GM21390 (cell line): ENCODE results near the gene JMJD8.

ENCODE experiments used
- ATAC-seq: cut with Tn5 transposase; IDR thresholded peaks from one replicate; pipeline ENCODE4 v1.9.1; 2021; ENCODE audit not compliant: unreplicated experiment

JMJD8 gene

DNA sequence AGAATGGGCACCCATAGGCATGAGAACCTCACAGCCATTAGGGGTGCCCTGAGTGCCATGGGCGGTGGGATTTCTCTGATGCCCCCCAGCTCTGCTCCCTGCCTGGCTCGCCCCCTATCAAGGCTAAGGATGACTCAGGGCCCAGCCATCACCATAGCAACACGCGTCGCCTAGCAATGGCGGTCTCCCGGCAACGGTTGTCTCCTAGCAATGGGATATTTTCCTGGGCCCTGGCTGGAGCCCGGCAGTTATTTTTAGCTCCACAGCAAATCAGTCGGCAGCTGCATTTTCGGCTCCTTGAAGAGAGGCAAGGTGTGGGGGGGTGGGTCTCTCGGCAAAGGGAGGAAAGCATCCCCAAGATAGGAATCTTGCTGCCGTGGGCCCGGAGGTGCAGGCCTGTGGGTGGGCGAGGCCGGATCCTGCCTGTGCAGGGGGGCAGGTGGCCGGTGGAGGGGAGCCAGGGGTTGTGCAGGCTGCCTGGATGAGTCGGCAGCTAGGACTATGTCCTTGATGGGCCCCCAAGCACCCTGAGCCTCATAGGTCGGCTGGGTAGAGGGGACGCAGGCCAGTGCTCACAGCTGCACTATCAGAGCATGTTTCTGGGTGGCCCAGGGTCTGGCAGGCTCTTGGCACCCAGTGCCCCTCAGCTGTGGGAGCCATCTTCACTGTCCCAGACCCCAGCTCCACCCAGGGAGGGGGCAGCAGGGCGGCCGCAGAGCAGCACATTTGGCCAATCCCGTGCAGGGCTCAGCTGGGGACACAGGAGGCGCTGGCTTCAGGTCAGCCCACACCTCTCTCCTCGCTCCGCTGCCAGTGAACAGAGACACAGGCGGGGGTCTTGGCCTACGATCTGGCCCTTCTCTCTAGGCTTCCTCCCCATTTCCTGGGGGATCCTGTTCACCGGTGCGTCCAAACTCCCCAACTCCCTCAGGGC lies 25.7 kb upstream of the JMJD8 start:
- ATAC-seq: no peak

DNA sequence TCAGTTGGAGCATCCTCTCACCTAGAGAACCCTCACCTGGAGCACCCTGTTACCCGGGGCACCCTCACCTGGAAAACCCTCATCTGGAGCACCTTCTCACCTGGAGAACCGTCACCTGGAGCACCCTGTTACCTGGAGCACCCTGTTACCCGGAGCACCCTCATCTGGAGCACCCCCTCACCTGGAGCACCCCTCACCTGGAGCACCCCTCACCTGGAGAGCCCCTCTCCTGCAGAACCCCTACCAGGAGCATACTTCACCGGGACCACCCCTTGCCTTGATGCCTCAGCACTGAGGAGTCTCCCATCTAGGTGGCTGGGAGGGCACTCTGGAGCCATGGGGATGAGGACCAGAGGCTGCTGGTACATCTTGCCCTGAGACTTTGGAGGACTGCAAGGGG lies 24.8 kb upstream of the JMJD8 start:
- ATAC-seq: no peak

DNA sequence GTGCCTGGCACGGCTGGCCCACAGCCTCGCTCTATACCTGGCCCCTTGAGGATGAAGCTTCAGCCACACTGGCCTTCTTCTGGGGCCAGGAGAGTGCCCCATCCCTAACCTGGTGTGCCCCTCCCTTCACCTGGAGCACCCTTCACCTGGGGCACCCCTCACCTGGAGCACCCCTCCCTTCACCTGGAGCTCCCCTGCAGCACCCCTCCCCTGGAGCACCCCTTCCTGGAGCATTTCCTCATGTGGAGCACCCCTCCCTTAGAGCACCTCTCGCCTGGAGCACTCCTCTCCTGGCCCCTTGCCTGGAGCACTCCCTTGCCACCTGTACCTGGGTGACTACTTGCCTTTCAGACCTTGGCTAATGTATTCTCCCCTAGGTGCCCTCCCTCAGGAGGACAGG lies 23.9 kb upstream of the JMJD8 start:
- ATAC-seq: no peak

DNA sequence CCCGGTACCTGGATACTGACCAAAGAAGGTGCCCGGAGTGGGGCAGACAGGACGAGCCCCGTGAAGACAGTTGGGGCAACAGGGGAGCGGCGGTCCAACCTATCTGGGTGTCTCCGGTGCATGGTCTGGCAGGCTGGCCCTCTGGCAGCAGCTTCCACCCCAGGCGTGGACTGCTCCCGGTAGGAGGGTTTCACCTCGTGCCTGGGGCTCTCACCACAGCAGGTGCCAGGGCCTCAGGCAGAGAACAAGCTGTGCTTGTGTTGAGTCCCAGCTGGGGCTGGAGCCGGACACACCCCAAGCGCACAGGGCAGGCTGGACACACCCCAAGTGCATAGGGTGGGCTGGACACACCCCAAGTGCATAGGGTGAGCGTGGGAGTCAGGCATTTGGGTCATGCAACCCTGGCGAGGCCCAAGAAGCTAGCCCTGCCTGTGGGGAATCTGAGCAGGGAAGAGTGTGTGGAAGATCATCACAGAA lies 23.0 kb upstream of the JMJD8 start:
- no peak for ATAC-seq

DNA sequence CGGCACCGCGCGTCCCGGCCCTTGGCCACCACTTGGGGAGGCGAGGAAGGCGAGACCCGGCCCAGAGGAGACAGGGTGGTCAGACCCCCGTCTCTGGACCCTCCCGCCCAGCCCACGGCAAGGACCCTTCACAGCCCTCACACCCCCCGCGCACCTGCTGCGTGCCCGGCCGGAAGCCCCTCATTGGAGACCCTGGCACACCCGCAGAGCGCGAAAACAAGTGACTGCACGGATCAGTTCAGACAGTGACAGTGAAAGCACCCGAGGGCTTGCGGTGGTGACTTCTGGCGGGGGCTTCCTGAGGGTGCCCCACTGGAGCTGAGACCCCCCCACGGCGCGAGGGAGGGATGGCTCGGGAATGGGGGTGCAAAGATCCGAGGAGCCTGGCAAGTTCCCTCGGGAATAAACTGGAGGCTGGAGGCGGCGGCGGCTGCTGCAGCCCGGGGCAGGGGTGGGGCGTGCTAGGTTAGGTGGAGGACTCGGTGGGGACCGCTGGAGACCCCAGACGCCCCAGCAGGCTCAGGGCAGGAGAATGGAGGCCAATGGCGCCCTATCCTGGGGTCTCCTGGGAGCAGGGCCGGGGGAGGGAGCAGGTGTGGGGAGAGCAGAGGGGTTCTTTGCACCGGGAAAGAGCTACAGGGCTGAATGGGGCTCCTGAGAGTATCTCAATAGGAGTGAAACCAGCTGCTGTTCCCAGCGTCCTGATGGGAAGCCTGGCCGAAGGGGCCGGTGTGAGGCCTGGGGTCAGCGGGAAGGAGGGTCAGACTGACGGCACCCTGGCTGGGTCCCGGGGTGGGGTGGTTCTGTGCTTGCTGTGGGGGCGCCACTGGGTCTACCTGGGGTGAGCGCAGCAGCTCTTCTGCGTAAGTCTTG lies 22.3 kb upstream of the JMJD8 start:
- ATAC-seq: no peak

DNA sequence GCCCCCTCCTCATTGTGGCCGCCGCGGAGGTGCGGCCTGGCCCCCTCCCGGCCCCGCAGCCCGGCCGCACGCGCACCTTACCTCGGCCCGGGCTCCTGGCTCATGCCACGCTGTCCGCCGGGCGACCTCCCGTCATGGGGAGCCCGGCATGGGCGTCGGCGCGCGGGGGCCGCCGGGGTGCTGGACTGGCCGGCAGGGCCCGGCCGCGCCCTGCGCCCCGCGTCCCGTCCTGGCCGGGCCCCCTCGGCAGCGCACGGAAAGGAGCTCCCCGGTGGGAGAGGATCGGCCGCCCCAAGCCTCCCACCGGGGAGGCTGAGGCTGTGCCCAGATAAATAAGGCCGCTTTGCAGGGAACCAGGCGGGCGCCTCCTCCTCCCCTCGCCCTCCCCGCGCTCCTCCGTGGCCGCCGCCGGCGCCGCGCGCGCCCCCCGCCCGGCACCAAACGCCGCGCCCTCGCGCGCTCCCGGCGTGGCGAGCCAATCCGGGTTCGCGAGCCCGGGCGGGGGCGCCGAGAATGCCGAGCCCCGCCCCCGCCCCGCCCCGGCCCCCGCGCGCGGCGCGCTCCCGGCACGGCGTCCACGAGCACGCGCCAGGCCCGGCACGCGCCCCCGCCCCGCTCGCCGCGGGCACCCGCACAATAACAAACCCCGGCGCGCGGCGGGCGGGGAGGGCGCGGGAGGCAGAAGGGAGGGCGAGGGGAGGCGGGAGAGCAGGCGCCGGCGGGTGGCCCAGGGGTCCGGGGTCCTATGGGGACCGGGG lies 21.5 kb upstream of the JMJD8 start, which contains the start of gene FBXL16:
Gene FBXL16, minus strand, starts transcription at position 371 of the 758 bp plus-strand sequence. CDS start 8,396 bp downstream, outside the sequence.
- no peak for ATAC-seq

DNA sequence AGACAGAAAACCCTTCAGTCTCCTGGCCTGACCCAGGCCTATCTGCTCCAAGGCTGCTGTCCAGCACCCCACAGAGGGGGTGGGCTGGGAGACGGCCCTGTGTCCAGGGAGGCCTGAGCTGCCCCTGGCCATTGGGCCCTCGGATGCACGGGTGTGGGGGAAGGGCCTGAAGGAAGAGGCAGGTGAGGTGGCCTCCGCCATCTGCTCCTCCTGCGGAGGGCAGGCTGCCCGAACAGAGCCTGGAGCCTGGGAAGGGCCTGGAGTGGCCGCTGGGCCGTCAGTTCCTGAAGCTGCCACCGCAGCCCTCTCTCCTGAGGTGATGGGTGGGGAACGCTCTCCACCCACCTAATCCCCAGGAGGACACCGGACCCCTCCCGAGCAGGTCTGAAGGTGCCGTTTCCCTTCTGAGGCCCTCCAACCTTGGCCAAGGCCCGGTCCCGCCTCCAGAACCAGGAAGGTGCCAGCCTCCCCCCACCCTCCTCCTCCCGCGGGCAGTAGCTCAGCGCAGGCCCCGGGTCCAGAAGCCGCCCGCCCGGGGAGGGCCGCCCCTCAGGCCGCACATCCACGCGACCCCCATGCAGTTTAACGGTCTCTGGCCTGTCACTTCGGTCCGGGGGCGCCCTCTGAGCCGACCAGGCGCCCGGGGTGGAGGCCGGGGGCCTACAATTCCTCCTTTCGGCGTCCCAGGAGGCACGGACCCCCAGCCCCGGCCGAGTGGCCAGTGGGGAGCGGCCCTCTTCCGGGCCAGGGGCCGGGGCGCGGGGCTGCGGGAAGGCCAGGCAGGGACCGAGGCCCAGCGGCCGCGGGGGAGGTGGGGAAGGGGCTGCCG lies 20.6 kb upstream of the JMJD8 start:
- no peak for ATAC-seq

DNA sequence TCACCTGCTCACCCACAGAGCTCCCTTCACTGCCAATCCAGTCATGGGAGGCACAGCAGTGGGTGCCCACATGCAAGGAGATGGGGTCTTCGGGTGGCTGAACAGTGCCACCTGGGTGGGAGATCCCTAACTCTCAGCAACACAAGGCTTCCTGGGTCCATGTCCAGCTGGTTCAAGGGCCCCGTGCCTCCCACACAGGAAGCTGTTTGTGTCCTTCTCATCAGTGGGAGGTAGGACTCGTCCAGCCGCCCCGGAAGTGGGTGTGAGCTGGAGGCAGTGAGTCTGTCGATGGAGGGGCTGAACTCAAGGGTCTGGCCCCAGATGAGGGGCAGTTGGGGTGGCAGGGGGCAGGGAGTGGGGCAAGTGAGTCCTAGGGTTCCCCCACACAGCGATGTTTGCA lies 19.9 kb upstream of the JMJD8 start:
- ATAC-seq: no peak

DNA sequence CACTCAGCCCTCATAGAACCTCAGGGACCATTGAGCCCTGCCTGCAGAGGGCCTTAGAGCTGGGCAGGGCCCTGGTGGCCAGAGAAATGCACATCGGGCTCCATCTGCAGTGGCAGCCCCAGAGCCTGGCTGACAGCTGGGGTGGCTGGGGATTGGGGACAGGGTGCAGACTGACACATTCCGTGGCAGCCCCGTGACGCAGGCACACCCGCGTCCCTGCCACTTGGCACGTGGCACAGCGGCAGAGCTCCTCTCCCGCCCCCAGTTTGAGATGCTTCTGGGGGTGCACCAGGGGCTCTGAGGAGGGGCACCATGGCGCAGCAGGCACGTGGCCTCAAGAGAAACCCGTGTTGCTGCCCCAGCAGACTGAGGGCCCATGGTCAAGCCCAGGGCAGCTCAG lies 19.3 kb upstream of the JMJD8 start:
- ATAC-seq: no peak

DNA sequence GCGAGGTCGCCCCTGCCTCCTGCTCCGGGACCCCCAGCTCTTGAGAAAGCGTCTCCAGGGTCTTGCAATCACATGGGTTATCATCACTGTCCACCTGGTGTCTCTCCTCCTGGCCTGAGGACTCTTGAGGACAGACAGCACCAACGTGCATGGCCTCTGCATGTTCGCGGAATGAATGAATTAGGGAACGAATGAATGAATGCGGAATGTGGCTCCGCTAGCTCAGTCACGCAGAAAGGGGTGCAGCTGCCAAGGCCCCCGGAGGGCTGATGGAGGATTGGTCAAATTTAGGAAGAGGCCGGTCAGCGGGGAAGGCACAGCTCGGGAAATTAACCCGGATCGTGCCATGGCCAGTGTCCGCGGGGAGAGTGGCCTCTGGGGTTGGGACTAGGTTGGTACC lies 18.2 kb upstream of the JMJD8 start:
- ATAC-seq: no peak

DNA sequence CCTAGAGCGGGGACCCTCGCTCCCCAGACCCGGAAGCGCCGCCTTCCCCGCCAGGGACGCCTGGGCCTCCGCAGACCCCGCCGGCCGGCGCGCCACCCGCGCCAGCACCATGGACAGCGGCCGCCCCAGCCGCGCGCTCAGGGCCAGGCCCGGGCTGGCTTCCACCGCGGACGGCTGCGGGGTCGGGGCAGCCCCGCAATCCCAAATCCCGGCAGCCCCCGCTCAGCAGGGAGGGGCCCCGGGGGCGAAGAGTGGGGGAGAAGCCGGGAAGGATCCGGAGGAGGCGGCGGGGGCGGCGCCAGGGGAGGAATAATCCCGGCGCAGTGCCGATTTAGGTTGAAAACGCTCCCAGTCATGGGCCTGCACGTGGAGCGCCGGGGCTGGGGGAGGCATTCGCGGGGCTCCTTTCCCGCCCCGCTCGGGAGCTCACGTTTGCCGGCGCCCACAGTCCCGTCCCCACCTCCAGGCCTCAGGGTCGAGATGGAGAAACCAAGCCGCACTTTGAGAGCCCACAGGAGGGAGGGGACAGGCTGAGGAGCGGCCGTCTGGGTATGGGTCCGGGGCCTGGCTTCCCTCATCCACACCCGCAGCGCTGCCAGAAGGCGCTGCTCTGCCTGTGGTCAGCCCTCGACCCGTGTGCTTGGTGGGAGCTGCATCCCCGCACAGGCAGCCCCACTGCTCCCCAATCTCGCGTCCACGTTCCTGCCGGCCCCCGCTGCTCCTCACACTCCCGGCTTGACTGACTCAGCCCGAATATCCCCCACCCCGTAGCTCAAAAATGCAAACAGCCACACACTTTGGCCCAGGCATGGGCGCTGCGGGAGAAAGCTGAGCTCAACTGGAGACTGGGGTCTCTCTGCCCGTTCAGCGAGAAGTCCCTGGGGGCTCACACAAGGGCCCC lies 16.8 kb upstream of the JMJD8 start:
- ATAC-seq: no peak

DNA sequence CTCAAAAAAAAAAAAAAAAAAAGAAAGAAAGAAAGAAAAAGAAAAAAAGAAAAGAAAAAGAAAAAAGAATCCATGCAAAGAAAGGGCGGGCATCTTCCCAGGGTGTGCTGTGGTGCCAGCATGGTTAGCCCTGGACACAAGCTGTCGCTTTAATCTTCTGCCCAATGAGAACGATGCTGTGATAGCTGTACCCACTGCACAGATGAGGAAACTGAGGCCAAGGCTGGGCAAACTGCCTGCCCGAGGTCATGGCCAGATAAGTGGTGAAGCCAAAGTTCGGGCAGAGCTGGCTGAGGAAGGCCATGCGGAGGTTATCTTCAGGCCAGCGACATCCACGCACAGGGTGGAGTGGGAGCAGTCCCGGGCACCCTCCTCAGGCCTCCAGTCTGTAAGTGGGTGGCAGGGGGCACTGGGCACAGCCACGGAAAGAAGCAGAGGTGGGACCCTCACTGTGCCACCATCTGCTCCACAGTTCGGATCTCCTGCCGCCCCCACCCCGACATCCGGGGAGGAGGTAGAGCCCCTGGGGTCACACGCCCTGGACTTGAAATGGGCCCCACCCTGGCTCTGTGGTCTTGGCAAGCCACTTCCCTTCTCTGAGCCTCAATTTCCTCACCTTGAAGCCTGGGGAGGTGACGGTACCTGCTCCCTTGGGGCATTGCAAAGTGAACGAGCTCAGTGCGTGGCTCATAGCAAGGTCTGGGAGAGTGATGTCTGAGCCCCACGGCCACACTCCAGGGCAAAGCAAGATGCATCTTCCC lies 15.0 kb upstream of the JMJD8 start:
- ATAC-seq: no peak

DNA sequence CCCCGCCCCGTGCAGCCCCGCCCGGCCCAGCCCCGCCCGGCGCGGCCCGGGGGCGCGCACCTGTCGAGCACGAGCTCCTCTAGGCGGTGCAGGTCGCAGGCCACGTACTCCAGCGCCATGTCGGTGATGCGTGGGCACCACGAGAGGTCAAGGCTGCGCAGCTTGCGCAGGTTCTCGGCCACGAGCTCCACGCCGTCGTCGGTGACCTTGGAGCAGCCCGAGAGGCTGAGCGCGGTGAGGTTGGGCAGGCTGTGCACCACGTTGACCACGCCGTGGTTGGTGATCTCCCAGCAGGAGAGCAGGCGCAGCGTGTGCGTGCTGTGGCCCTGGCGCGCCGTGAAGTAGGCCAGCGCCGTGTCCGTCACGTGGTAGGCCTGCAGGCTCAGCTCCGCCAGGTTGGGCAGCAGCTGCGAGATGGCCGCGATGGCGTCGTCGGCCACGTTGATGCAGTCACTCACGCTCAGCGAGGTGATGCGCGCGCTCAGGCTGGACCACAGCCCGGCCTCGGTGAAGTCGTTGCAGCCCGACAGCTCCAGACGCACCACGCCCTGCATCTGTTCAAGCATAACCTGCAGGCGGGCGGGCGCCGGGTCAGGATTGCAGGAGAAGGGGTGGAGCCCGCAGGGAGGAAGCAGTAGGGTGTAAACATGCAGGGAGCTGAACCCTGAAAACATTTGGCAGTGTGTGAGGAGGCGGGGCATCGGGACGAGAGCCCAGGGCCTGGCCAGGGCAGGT lies 11.4 kb upstream of the JMJD8 start:
- no peak for ATAC-seq

DNA sequence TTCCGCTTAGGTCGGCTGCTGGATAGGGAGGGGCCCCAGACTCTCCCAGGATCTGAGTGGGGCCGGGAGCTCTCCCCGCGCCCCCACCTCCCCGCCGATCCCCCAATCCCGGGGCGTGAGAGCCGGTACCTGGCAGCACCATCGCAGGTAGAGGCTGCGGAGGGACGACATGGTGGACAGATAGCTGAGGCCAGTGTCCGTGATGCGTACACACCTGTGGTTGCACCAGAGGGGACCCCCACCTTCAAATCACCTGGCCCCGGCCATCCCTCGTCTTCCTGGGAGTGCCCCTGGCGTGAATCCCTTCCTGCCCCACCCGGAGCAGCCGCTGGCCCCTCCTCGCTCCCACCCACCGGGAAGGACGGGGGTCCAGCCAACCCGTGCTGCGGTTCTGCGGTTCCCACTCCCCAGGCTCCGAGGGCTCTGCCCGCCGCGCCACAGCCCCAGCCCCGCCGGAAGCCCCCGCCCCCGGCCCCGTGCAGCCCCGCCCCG lies 10.8 kb upstream of the JMJD8 start:
- no peak for ATAC-seq

DNA sequence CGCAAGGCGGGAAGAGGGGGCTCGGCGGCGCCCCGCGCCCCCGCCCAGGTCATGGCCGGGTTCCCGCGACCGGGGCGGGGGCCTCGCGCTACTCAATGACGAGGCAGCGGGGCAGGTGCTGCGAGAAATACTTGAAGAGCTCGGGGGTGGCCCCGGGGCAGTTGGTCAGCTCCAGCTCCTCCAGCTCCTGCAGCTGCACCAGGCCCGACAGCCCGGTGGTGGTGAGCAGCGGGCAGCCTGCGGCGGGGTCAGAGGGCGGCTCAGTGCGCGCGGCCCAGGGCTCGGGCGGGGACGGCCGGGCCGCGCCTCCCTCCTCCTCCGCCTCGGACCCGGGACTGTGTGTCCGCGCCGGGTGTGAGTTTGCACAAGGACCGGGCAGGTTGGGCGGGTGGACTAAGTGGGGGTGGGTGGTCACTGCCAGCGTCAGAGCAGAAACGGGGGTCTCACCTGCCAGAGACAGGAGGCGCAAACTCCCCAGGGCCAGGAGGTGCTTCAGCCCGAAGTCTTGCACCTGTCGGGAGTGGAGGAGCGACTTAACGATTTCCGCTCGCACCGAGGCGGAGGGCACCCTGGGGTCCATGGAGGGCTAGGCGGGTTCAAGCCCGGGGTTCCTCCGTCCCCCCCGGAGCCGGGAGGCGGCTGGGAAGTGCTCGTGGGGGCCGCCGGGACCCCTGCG lies 10.2 kb upstream of the JMJD8 start:
- ATAC-seq: no peak

DNA sequence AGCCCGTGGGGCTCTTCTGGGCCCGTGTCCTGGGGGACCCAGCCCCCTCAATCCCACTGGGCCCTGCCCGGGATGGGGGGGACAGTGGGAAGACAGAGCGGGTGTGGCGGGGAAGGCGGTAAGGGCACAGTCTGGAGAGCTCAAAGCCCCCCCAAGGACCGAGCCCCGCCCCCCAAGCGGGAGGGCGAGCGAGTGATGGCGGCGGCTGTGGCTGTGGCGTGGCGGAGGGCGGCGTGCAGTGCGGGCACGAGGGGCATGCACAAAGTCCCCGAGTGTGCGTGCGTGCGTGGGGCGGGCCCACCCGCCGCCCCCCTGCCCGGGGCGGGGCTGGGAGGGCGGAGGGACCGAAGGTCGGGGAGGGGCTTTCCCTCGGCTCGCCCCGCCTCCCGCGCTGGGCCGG lies 9.6 kb upstream of the JMJD8 start:
- no peak for ATAC-seq

DNA sequence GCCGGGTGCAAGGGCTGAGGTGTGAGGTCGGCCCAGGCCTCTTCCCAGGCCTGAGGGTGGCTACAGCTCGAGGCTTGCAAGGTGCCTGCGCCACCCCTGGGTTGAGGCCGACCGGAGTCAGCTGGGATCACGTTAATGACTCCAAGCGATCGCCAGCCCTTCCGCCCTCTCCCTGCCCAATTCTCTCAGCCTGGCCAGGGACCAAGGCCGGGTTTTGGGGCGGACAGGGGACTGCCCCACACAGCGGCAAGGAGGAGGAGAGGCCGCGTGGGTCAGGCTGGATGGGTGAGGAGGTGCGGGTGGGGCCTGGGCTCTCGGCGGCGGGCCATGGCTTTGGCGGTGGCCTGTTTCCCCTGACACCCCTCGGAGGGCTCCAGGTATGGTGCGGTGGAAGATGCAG lies 9.2 kb upstream of the JMJD8 start:
- no peak for ATAC-seq
